Mesothelial cell of epicardium (in vitro differentiated cells): Measurements from ENCODE around the gene ADAMTSL4. TPM values are rescaled to one million over a fixed set of nuclear protein-coding genes. Genes with fewer than 3 reads are reported as not detected.

Experiments
- DNase-seq, 2 experiments: peaks; one replicate each; pipeline ENCODE4 v3.0.0; 2021; ENCODE audit warnings: low spot score in 2 of 2; ENCODE audit not compliant: unreplicated experiment in 2 of 2
- H3K27ac Mint-ChIP-seq: 2 replicates; pipeline ENCODE4 v1.8.0; 2021; ENCODE audit warnings: mixed read lengths
- H3K27me3 Mint-ChIP-seq: 2 replicates; pipeline ENCODE4 v1.8.0; 2021; ENCODE audit warnings: low read depth, mixed read lengths
- H3K36me3 Mint-ChIP-seq: 2 replicates; pipeline ENCODE4 v1.8.0; 2021; ENCODE audit warnings: mixed read lengths
- H3K4me1 Mint-ChIP-seq: 2 replicates; pipeline ENCODE4 v1.8.0; 2021; ENCODE audit warnings: mixed read lengths
- H3K4me3 Mint-ChIP-seq: 2 replicates; pipeline ENCODE4 v1.8.0; 2021; ENCODE audit warnings: mild to moderate bottlenecking, moderate library complexity, mixed read lengths
- H3K9me3 Mint-ChIP-seq: 2 replicates; pipeline ENCODE4 v1.8.0; 2021; ENCODE audit warnings: mixed read lengths
- CTCF ChIP-seq: fragments of 200-600 bp; sonication (generic); IDR thresholded peaks from one replicate; pipeline ENCODE4 v1.5.0; 2021; ENCODE audit warnings: antibody characterized with exemption; ENCODE audit not compliant: unreplicated experiment
- total RNA-seq: library from RNA; stranded (reverse); gene quantifications from 3 replicates; pipeline ENCODE4 v1.2.1, GENCODE V29; 2021

The ADAMTSL4 gene
- total RNA-seq, 1 donor from 2014 or later, result 16.6 TPM

DNA sequence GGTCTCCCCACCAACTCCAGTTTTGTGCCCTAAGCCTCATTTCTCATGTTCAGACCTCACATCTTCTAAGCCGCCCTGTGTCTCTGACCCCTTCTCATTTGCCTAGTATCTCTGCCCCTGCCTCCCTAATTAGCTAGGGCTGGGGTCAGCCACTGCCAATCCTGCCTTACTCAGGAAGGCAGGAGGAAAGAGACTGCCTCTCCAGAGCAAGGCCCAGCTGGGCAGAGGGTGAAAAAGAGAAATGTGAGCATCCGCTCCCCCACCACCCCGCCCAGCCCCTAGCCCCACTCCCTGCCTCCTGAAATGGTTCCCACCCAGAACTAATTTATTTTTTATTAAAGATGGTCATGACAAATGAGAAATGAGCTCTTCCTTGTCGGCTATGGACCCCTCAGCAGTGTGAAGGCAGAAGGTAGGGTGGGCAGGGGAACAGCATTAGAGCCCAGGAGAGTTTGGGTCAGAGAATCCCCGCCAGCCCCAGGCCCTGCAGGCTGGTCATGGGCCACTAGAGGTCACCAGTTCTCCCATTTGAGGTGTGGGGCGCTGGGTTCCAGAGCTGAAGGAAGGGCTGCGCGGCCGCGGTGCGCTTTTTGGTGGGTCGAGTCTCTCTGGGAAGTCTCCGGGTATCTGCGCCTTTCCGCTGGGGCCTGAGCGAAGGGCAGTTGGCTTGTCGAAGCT lies 11.5 kb downstream of the ADAMTSL4 start:
- Mint-ChIP-seq H3K36me3 (peaks cover under 1% of the 10 kb centered on the region), H3K4me1 (peaks cover 47% of the 10 kb centered on the region), H3K9me3 (no peaks in the 10 kb centered on the region), H3K27ac (peak overlapping the region; percentile 100), H3K4me3 (peak overlapping the region; percentile 80), H3K27me3 (no peaks in the 10 kb centered on the region)
- peak; percentile 73 to 86 for DNase-seq
- peak; percentile 64 for TF ChIP-seq CTCF

- Mint-ChIP-seq H3K27ac (peak overlapping the region; percentile 100), H3K4me3 (peak overlapping the region; percentile 80), H3K36me3 (no peaks in the 10 kb centered on the region), H3K4me1 (peaks cover 51% of the 10 kb centered on the region), H3K27me3 (no peaks in the 10 kb centered on the region), H3K9me3 (no peaks in the 10 kb centered on the region)
- TF ChIP-seq CTCF, result no peak
- peak; percentile 79 to 92 for DNase-seq
Observed at GRCh38 chr1:150561254-150561973, 12.2 kb downstream of the ADAMTSL4 start.

DNA sequence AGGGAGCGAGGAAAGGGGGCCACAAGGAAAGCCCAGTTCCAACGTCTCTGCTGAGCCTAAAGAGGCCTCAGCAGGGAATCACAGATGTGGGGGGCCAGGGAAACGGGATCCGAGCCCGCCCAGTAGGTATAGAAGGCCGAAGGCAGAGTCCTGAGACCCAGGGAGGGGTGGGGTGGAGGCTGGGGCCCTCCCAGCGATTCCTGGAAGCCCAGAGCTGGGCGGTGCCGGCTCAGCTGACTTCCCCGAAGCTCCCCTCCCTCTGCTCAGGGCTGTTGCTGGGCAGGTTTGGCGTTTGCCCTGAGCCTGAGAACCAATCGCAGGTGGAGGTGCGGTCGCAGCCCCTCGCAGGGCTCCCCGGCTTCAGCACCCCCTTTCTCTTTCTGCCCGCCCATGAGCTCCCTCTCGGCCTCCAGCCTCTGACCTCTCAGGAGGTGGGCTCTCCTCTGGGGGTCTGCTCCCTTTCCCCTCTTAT lies 12.8 kb downstream of the ADAMTSL4 start:
- H3K4me3 Mint-ChIP-seq, result peak overlapping the region; percentile 80
- no peaks in the 10 kb centered on the region for H3K36me3 Mint-ChIP-seq
- DNase-seq, result peak; percentile 82 to 88
- no peaks in the 10 kb centered on the region for H3K9me3 Mint-ChIP-seq
- H3K27ac Mint-ChIP-seq, result peak overlapping the region; percentile 100
- peaks cover 55% of the 10 kb centered on the region for H3K4me1 Mint-ChIP-seq
- TF ChIP-seq CTCF, result no peak
- no peaks in the 10 kb centered on the region for H3K27me3 Mint-ChIP-seq

DNA sequence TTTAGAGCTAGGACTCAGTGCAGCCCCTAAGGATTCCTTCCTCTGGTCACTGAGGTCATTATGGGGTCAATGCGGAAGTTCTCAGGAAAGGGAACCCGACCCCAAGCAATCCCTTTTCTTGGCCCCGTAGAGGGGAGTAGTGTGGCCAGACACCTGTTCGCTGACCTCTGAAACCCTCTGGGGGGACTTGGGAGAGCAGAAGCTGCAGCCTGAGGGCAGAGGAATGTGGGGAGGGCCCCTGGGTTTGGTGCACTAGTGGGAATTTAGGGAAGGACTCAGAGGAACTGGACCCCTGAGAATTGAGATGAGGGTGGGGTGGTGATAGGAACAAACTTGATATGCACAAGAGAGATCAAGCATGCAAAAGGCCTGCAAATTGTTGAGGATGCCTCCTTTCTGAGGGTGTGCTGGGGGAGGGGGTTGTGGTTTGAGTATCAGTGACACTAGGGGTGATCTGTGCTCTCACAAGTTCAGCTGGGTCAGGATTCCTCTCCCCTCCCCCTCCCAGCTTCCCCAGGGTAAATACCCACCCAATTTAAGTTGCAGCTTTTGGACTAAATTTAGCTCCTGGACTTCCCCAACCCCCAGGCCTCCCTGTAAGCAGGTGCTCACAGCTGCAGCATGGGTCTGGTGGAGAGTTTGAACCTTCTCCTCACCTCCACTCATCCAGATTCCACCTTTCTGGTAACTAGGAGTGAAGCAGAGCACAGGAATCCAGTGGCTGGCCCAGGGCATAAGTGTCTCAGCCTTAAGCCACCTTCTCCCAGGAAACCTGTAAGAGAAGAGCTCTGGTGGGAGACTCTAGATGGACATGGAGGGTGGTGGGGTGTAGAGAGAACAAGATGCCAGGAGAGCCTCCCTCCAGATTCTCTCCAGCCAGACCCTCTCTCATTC lies 13.5 kb downstream of the ADAMTSL4 start:
- peaks cover 62% of the 10 kb centered on the region for H3K4me1 Mint-ChIP-seq
- H3K4me3 Mint-ChIP-seq, result peak overlapping the region; percentile 80
- H3K36me3 Mint-ChIP-seq, result no peaks in the 10 kb centered on the region
- no peak for TF ChIP-seq CTCF
- H3K9me3 Mint-ChIP-seq, result no peaks in the 10 kb centered on the region
- no peak for DNase-seq
- H3K27me3 Mint-ChIP-seq, result no peaks in the 10 kb centered on the region
- peak overlapping the region; percentile 100 for H3K27ac Mint-ChIP-seq

GRCh38 chr1:150563340-150564038 lies 14.3 kb downstream of the ADAMTSL4 start:
- no peak for DNase-seq
- peaks cover 70% of the 10 kb centered on the region for H3K4me1 Mint-ChIP-seq
- peak overlapping the region; percentile 100 for H3K27ac Mint-ChIP-seq
- no peaks in the 10 kb centered on the region for H3K9me3 Mint-ChIP-seq
- no peaks in the 10 kb centered on the region for H3K27me3 Mint-ChIP-seq
- peak overlapping the region; percentile 27 for H3K4me3 Mint-ChIP-seq
- no peaks in the 10 kb centered on the region for H3K36me3 Mint-ChIP-seq
- no peak for TF ChIP-seq CTCF
